ENCODE measurements around the gene KIF26B. TPM values are rescaled to one million over a fixed set of nuclear protein-coding genes. Genes with fewer than 3 reads are reported as not detected.

KIF26B gene
- total RNA-seq, 2 donors from 2014 or later, result 0.30 to 0.35 TPM

GRCh38 chr1:245245021-245245667 is 90.4 kb downstream of the KIF26B start:
- Histone ChIP-seq H3K9me3 (no peaks in the 10 kb centered on the region), H3K9ac (ENCODE audit: low read depth in 2 of 2, low read length in 2 of 2) (no peak overlapping the region), H3K27ac (no peak overlapping the region), H3K36me3 (no peaks in the 10 kb centered on the region), H3K4me3 (no peak overlapping the region), H3K27me3 (no peaks in the 10 kb centered on the region), H3K4me1 (no peaks in the 10 kb centered on the region)
- intact Hi-C loops (cut with DNase I), result no loop called here
- DNase-seq, result peak; percentile 69
- no peak for TF ChIP-seq CTCF (IDR thresholded peaks at IDR 0.05)

- Histone ChIP-seq H3K9ac (ENCODE audit: low read depth in 2 of 2, low read length in 2 of 2) (no peak overlapping the region), H3K36me3 (no peaks in the 10 kb centered on the region), H3K27me3 (no peaks in the 10 kb centered on the region), H3K9me3 (no peaks in the 10 kb centered on the region), H3K4me3 (no peak overlapping the region), H3K27ac (no peak overlapping the region), H3K4me1 (no peaks in the 10 kb centered on the region)
- intact Hi-C loops (cut with DNase I), result no loop called here
- no peak for DNase-seq
- TF ChIP-seq CTCF (IDR thresholded peaks at IDR 0.05), result no peak
These were observed 91.6 kb downstream of the KIF26B start for GRCh38 chr1:245246433-245246832.

- no peak overlapping the region for H3K9ac ChIP-seq (ENCODE audit: low read depth in 2 of 2, low read length in 2 of 2)
- no peak overlapping the region for H3K27ac ChIP-seq
- no peaks in the 10 kb centered on the region for H3K36me3 ChIP-seq
- no peak overlapping the region for H3K4me3 ChIP-seq
- intact Hi-C loops (cut with DNase I), result no loop called here
- no peak for TF ChIP-seq CTCF (IDR thresholded peaks at IDR 0.05)
- H3K9me3 ChIP-seq, result no peaks in the 10 kb centered on the region
- no peaks in the 10 kb centered on the region for H3K27me3 ChIP-seq
- DNase-seq, result no peak
- H3K4me1 ChIP-seq, result no peaks in the 10 kb centered on the region
These were observed 92.6 kb downstream of the KIF26B start for GRCh38 chr1:245247356-245247755.

GRCh38 chr1:245247801-245248200 is 93.0 kb downstream of the KIF26B start:
- Histone ChIP-seq H3K4me1 (no peaks in the 10 kb centered on the region), H3K27me3 (no peaks in the 10 kb centered on the region), H3K4me3 (no peak overlapping the region), H3K36me3 (no peaks in the 10 kb centered on the region), H3K27ac (no peak overlapping the region), H3K9ac (ENCODE audit: low read depth in 2 of 2, low read length in 2 of 2) (no peak overlapping the region), H3K9me3 (no peaks in the 10 kb centered on the region)
- TF ChIP-seq CTCF (IDR thresholded peaks at IDR 0.05), result no peak
- DNase-seq, result no peak
- intact Hi-C loops (cut with DNase I), result no loop called here

- H3K27ac ChIP-seq, result no peak overlapping the region
- no peak overlapping the region for H3K9ac ChIP-seq (ENCODE audit: low read depth in 2 of 2, low read length in 2 of 2)
- no peaks in the 10 kb centered on the region for H3K9me3 ChIP-seq
- H3K27me3 ChIP-seq, result no peaks in the 10 kb centered on the region
- intact Hi-C loops (cut with DNase I), result no loop called here
- no peak for DNase-seq
- TF ChIP-seq CTCF (IDR thresholded peaks at IDR 0.05), result no peak
- H3K36me3 ChIP-seq, result no peaks in the 10 kb centered on the region
- no peaks in the 10 kb centered on the region for H3K4me1 ChIP-seq
- H3K4me3 ChIP-seq, result no peak overlapping the region
These were observed 93.5 kb downstream of the KIF26B start for GRCh38 chr1:245248231-245248731.
